Common myeloid progenitor, CD34-positive (primary cell): ENCODE results near the gene C1QC.

ENCODE experiments used
- CTCF ChIA-PET: fragments of 350-600 bp; sonication (Branson Sonifier 250); formaldehyde crosslinking; loops from one replicate; lab custom pipeline; 2021; ENCODE audit warnings: antibody characterized with exemption; lab: Charles Lee
- POLR2A ChIA-PET: fragments of 350-600 bp; sonication (Branson Sonifier 250); formaldehyde crosslinking; loops from one replicate; lab custom pipeline; 2021; ENCODE audit warnings: antibody characterized with exemption; lab: Charles Lee
- DNase-seq, 3 donors: peaks; one replicate each; pipeline versions ENCODE4 v3.0.0 to v3.0.0-alpha.2; 2013
- H3K27ac ChIP-seq, 2 experiments: 1 replicate in 1 of 2; 2 replicates in 1 of 2; pipeline ENCODE4 v1.7.0; 2013; ENCODE audit warnings: inconsistent platforms in 2 of 2, low read length in 2 of 2, mild to moderate bottlenecking in 2 of 2, low read depth in 1 of 2, moderate library complexity in 1 of 2; ENCODE audit not compliant: severe bottlenecking in 2 of 2, insufficient read depth in 1 of 2, poor library complexity in 1 of 2
- H3K27me3 ChIP-seq, 5 experiments: replicated peaks in 2 of 5; 1 replicate in 3 of 5; 2 replicates in 2 of 5; pipeline versions ENCODE4 v1.6.1 to v1.7.0; 2013; ENCODE audit warnings: low read length in 4 of 5, mild to moderate bottlenecking in 2 of 5, moderate library complexity in 2 of 5, inconsistent platforms in 1 of 5; ENCODE audit not compliant: insufficient read depth in 5 of 5, control insufficient read depth in 4 of 5
- H3K36me3 ChIP-seq, 4 experiments: 1 replicate in 2 of 4; 2 replicates in 2 of 4; pipeline versions ENCODE4 v1.6.1 to v1.7.0; 2013; ENCODE audit warnings: low read length in 3 of 4, control low read depth in 1 of 4, mild to moderate bottlenecking in 1 of 4; ENCODE audit not compliant: control insufficient read depth in 4 of 4, insufficient read depth in 4 of 4
- H3K4me1 ChIP-seq, 4 experiments: 1 replicate in 3 of 4; 2 replicates in 1 of 4; pipeline versions ENCODE4 v1.6.1 to v1.7.1; 2013; ENCODE audit warnings: low read length in 3 of 4, mild to moderate bottlenecking in 3 of 4, control low read depth in 1 of 4, inconsistent platforms in 1 of 4, moderate library complexity in 1 of 4; ENCODE audit not compliant: control insufficient read depth in 4 of 4, insufficient read depth in 4 of 4; ENCODE audit errors: control extremely low read depth in 1 of 4
- H3K4me3 ChIP-seq, 7 experiments: 1 replicate in 4 of 7; 2 replicates in 3 of 7; pipeline versions ENCODE4 v1.5.1 to v1.7.0; 2013; ENCODE audit warnings: mild to moderate bottlenecking in 7 of 7, low read length in 6 of 7, moderate library complexity in 6 of 7, inconsistent platforms in 2 of 7, low read depth in 2 of 7, control low read depth in 1 of 7; ENCODE audit not compliant: insufficient read depth in 4 of 7, control insufficient read depth in 1 of 7; ENCODE audit errors: extremely low read depth in 1 of 7
- H3K9me3 ChIP-seq, 5 experiments: 1 replicate in 4 of 5; 2 replicates in 1 of 5; pipeline versions ENCODE4 v1.6.1 to v1.7.1; 2013; ENCODE audit warnings: low read length in 4 of 5, mild to moderate bottlenecking in 2 of 5, inconsistent platforms in 1 of 5, low read depth in 1 of 5, moderate library complexity in 1 of 5; ENCODE audit not compliant: control insufficient read depth in 4 of 5, insufficient read depth in 2 of 5; ENCODE audit errors: control extremely low read depth in 1 of 5
- WGBS: methylation state at CpG from one replicate; pipeline ENCODE4 v1.1.5; 2013; ENCODE audit not compliant: insufficient coverage; 5-methylcytosine and 5-hydroxymethylcytosine counted together

C1QC gene

GRCh38 chr1:22687191-22687590, 43.8 kb downstream of the C1QC start:
- ChIA-PET CTCF (interaction anchor here (1.8 kb wide), 1 partner anchor 17 kb away, joined by 5 read pairs; no protein-coding TSS in a partner anchor), POLR2A (no interaction called here)
- no peak for DNase-seq
- Histone ChIP-seq H3K36me3 (no peaks in the 10 kb centered on the region), H3K4me1 (no peaks in the 10 kb centered on the region), H3K9me3 (no peaks in the 10 kb centered on the region), H3K27me3 (peaks cover 2 to 13% (median 6%) of the 10 kb centered on the region in 5 experiments), H3K4me3 (no peak overlapping the region), H3K27ac (no peak overlapping the region)
- 95% methylated on average over 2 of the region's 2 CpGs for WGBS

- Histone ChIP-seq H3K27me3 (peaks cover 2 to 13% (median 6%) of the 10 kb centered on the region in 5 experiments), H3K4me3 (no peak overlapping the region), H3K4me1 (no peaks in the 10 kb centered on the region), H3K9me3 (no peaks in the 10 kb centered on the region), H3K36me3 (no peaks in the 10 kb centered on the region), H3K27ac (no peak overlapping the region)
- ChIA-PET CTCF (no interaction called here), POLR2A (interaction anchor here (0.5 to 0.6 kb wide), 2 partner anchors 26 to 656 kb away, joined by 3 read pairs; partner anchors contain the start of gene HNRNPR)
- DNase-seq: no peak
Observed at GRCh38 chr1:22688466-22688865, 45.0 kb downstream of the C1QC start.

GRCh38 chr1:22689505-22689904, 46.1 kb downstream of the C1QC start:
- no peak for DNase-seq
- no peaks in the 10 kb centered on the region for H3K4me1 ChIP-seq
- H3K9me3 ChIP-seq: no peaks in the 10 kb centered on the region
- ChIA-PET POLR2A (no interaction called here), CTCF (no interaction called here)
- no peak overlapping the region for H3K27ac ChIP-seq
- H3K27me3 ChIP-seq: peaks cover 2 to 13% (median 4%) of the 10 kb centered on the region in 5 experiments
- WGBS: 97% methylated on average over 9 of the region's 11 CpGs
- no peak overlapping the region for H3K4me3 ChIP-seq
- H3K36me3 ChIP-seq: no peaks in the 10 kb centered on the region

- no peaks in the 10 kb centered on the region for H3K4me1 ChIP-seq
- CTCF ChIA-PET: interaction anchor here (0.9 to 1.5 kb wide), 2 partner anchors 8 to 13 kb away, joined by 4 to 5 read pairs; no protein-coding TSS in a partner anchor
- no peak for DNase-seq
- 68% methylated on average over 4 of the region's 13 CpGs for WGBS
- no peaks in the 10 kb centered on the region for H3K36me3 ChIP-seq
- no peaks in the 10 kb centered on the region for H3K9me3 ChIP-seq
- H3K27ac ChIP-seq: no peak overlapping the region
- H3K27me3 ChIP-seq: peaks cover 0 to 7% (median 4%) of the 10 kb centered on the region in 5 experiments
- POLR2A ChIA-PET: no interaction called here
- no peak overlapping the region for H3K4me3 ChIP-seq
Observed at GRCh38 chr1:22691031-22691753, 47.8 kb downstream of the C1QC start.

- ChIA-PET CTCF (no interaction called here), POLR2A (no interaction called here)
- Histone ChIP-seq H3K36me3 (no peaks in the 10 kb centered on the region), H3K27me3 (peaks cover 0 to 2% (median 0%) of the 10 kb centered on the region in 5 experiments), H3K4me3 (no peak overlapping the region), H3K27ac (no peak overlapping the region), H3K9me3 (no peaks in the 10 kb centered on the region), H3K4me1 (no peaks in the 10 kb centered on the region)
- 94% methylated on average over 5 of the region's 5 CpGs for WGBS
- DNase-seq: no peak
Observed at GRCh38 chr1:22694172-22694571, 50.7 kb downstream of the C1QC start.

- peaks cover 0 to 2% (median 0%) of the 10 kb centered on the region in 5 experiments for H3K27me3 ChIP-seq
- CTCF ChIA-PET: no interaction called here
- no peaks in the 10 kb centered on the region for H3K4me1 ChIP-seq
- POLR2A ChIA-PET: no interaction called here
- 94% methylated on average over 2 of the region's 3 CpGs for WGBS
- H3K9me3 ChIP-seq: no peaks in the 10 kb centered on the region
- DNase-seq: no peak
- H3K27ac ChIP-seq: no peak overlapping the region
- no peak overlapping the region for H3K4me3 ChIP-seq
- H3K36me3 ChIP-seq: no peaks in the 10 kb centered on the region
Observed at GRCh38 chr1:22696610-22697009, 53.2 kb downstream of the C1QC start.
